IPS DF 6.9 (cell line): ENCODE measurements around the gene LMCD1.

Experiments used
- DNase-seq: peaks from one replicate; pipeline ENCODE4 v3.0.0-alpha.2; 2013; ENCODE audit warnings: low read depth, low spot score
- H3K27ac ChIP-seq: one replicate; pipeline ENCODE4 v1.5.1; 2013; ENCODE audit warnings: low read length, control low read depth
- H3K27me3 ChIP-seq: 2 replicates; pipeline ENCODE4 v1.6.1; 2013; ENCODE audit warnings: mild to moderate bottlenecking, low read length; ENCODE audit not compliant: control insufficient read depth, insufficient read depth
- H3K36me3 ChIP-seq: 2 replicates; pipeline ENCODE4 v1.6.1; 2013; ENCODE audit warnings: low read length; ENCODE audit not compliant: control insufficient read depth, insufficient read depth
- H3K4me1 ChIP-seq: 2 replicates; pipeline ENCODE4 v1.6.1; 2013; ENCODE audit warnings: low read length; ENCODE audit not compliant: control insufficient read depth, insufficient read depth
- H3K4me3 ChIP-seq: 2 replicates; pipeline ENCODE4 v1.5.1; 2013; ENCODE audit warnings: mild to moderate bottlenecking, low read length
- H3K9me3 ChIP-seq: 2 replicates; pipeline ENCODE4 v1.6.1; 2013; ENCODE audit warnings: low read length, inconsistent platforms; ENCODE audit not compliant: control insufficient read depth, insufficient read depth
- WGBS: extraction: QIAGEN DNeasy Blood & Tissue Kit; methylation state at CpG from one replicate; pipeline ENCODE4 v1.1.7; 2013; ENCODE audit warnings: mixed read lengths, missing lambda C conversion rate; ENCODE audit not compliant: insufficient read length, insufficient coverage; 5-methylcytosine and 5-hydroxymethylcytosine counted together

LMCD1 gene

GRCh38 chr3:8608791-8609467, 107.3 kb downstream of the LMCD1 start:
- H3K4me3 ChIP-seq = no peak overlapping the region
- no peaks in the 10 kb centered on the region for H3K36me3 ChIP-seq
- H3K27me3 ChIP-seq = no peaks in the 10 kb centered on the region
- H3K4me1 ChIP-seq = peaks cover 1% of the 10 kb centered on the region; the same call in 1 of the 2 replicates
- H3K27ac ChIP-seq = no peak overlapping the region
- no CpG with 5 or more reads among the region's 10 CpGs for WGBS
- no peaks in the 10 kb centered on the region for H3K9me3 ChIP-seq
- no peak for DNase-seq

GRCh38 chr3:8610951-8611350, 109.3 kb downstream of the LMCD1 start:
- no peak overlapping the region for H3K4me3 ChIP-seq
- H3K27ac ChIP-seq = no peak overlapping the region
- no CpG with 5 or more reads among the region's 8 CpGs for WGBS

GRCh38 chr3:8617921-8618320, 116.3 kb downstream of the LMCD1 start:
- Histone ChIP-seq H3K36me3 (no peaks in the 10 kb centered on the region), H3K9me3 (no peaks in the 10 kb centered on the region), H3K4me1 (no peaks in the 10 kb centered on the region), H3K4me3 (no peak overlapping the region), H3K27ac (no peak overlapping the region), H3K27me3 (no peaks in the 10 kb centered on the region)
- no peak for DNase-seq
- WGBS = no CpG with 5 or more reads among the region's 5 CpGs

More at GRCh38 chr3:8610951-8611350, 109.3 kb downstream of the LMCD1 start:
- H3K36me3 ChIP-seq = no peaks in the 10 kb centered on the region
- no peaks in the 10 kb centered on the region for H3K27me3 ChIP-seq
- H3K9me3 ChIP-seq = no peaks in the 10 kb centered on the region
- H3K4me1 ChIP-seq = peaks cover 1% of the 10 kb centered on the region; the same call in 1 of the 2 replicates
- DNase-seq = no peak

GRCh38 chr3:8618950-8619349, 117.3 kb downstream of the LMCD1 start:
- Histone ChIP-seq H3K27ac (no peak overlapping the region), H3K4me1 (0 out of 2 replicates have a peak, but pooled peaks cover 2% of the 10 kb centered on the region), H3K27me3 (no peaks in the 10 kb centered on the region), H3K9me3 (no peaks in the 10 kb centered on the region), H3K36me3 (no peaks in the 10 kb centered on the region), H3K4me3 (no peak overlapping the region)
- no peak for DNase-seq
- WGBS = no CpG with 5 or more reads among the region's 4 CpGs

- H3K36me3 ChIP-seq = no peaks in the 10 kb centered on the region
- no CpG with 5 or more reads among the region's 7 CpGs for WGBS
- H3K4me3 ChIP-seq = no peak overlapping the region
- DNase-seq = no peak
- H3K27me3 ChIP-seq = no peaks in the 10 kb centered on the region
- H3K9me3 ChIP-seq = no peaks in the 10 kb centered on the region
- no peak overlapping the region for H3K27ac ChIP-seq
- 0 out of 2 replicates have a peak, but pooled peaks cover 2% of the 10 kb centered on the region for H3K4me1 ChIP-seq
Observed at GRCh38 chr3:8619548-8619947, 117.9 kb downstream of the LMCD1 start.

GRCh38 chr3:8621141-8621540, 119.5 kb downstream of the LMCD1 start:
- Histone ChIP-seq H3K9me3 (no peaks in the 10 kb centered on the region), H3K36me3 (no peaks in the 10 kb centered on the region), H3K4me1 (0 out of 2 replicates have a peak, but pooled peaks cover 2% of the 10 kb centered on the region), H3K4me3 (no peak overlapping the region), H3K27ac (no peak overlapping the region), H3K27me3 (no peaks in the 10 kb centered on the region)
- no peak for DNase-seq
- no CpG with 5 or more reads among the region's 3 CpGs for WGBS

- DNase-seq = no peak
- Histone ChIP-seq H3K4me1 (0 out of 2 replicates have a peak, but pooled peaks cover 2% of the 10 kb centered on the region), H3K27me3 (no peaks in the 10 kb centered on the region), H3K36me3 (no peaks in the 10 kb centered on the region), H3K27ac (no peak overlapping the region), H3K9me3 (no peaks in the 10 kb centered on the region), H3K4me3 (no peak overlapping the region)
- no CpG with 5 or more reads among the region's 4 CpGs for WGBS
Observed at GRCh38 chr3:8621872-8622271, 120.2 kb downstream of the LMCD1 start.

GRCh38 chr3:8622873-8623691, 121.5 kb downstream of the LMCD1 start:
- H3K4me1 ChIP-seq = 0 out of 2 replicates have a peak, but pooled peaks cover 2% of the 10 kb centered on the region
- H3K27me3 ChIP-seq = no peaks in the 10 kb centered on the region
- H3K4me3 ChIP-seq = no peak overlapping the region
- peak; percentile 82 for DNase-seq
- no peak overlapping the region for H3K27ac ChIP-seq
- H3K36me3 ChIP-seq = no peaks in the 10 kb centered on the region
- no peaks in the 10 kb centered on the region for H3K9me3 ChIP-seq
- WGBS = no CpG with 5 or more reads among the region's 24 CpGs

GRCh38 chr3:8623741-8624140, 122.1 kb downstream of the LMCD1 start:
- 0 out of 2 replicates have a peak, but pooled peaks cover 2% of the 10 kb centered on the region for H3K4me1 ChIP-seq
- H3K4me3 ChIP-seq = no peak overlapping the region
- WGBS = no CpG with 5 or more reads among the region's 14 CpGs
- DNase-seq = no peak
- H3K27me3 ChIP-seq = no peaks in the 10 kb centered on the region
- H3K9me3 ChIP-seq = no peaks in the 10 kb centered on the region
- no peaks in the 10 kb centered on the region for H3K36me3 ChIP-seq
- no peak overlapping the region for H3K27ac ChIP-seq
